Central memory CD8-positive, alpha-beta T cell (primary cell): ENCODE results near the gene AHDC1.
"Not testable (repeated sequence)": the region's sequence is repeated elsewhere in the genome, so short reads cannot be mapped to it uniquely, and the experiment has no call there.

Experiments used
- ATAC-seq: fragments of 150-1000 bp; cut with Tn5 transposase; replicated peaks from 2 replicates; pipeline ENCODE4 v1.10.0; 2022; ENCODE audit warnings: mild to moderate bottlenecking, moderate FRiP score, moderate number of reproducible peaks; ENCODE audit not compliant: poor library complexity, severe bottlenecking; ENCODE audit errors: extremely low read depth
- DNase-seq, 2 donors: peaks; one replicate each; pipeline ENCODE4 v3.0.0; 2021; ENCODE audit warnings: low spot score in 2 of 2
- H3K27ac Mint-ChIP-seq: one replicate; pipeline ENCODE4 v1.8.0; 2022; ENCODE audit warnings: low read depth, mild to moderate bottlenecking, moderate library complexity, mixed read lengths
- H3K27me3 Mint-ChIP-seq: one replicate; pipeline ENCODE4 v1.8.0; 2022; ENCODE audit warnings: mixed read lengths
- H3K36me3 Mint-ChIP-seq: one replicate; pipeline ENCODE4 v1.8.0; 2022; ENCODE audit warnings: mild to moderate bottlenecking, moderate library complexity, mixed read lengths; ENCODE audit not compliant: insufficient read depth
- H3K4me1 Mint-ChIP-seq: one replicate; pipeline ENCODE4 v1.8.0; 2022; ENCODE audit warnings: mixed read lengths
- H3K4me3 Mint-ChIP-seq: one replicate; pipeline ENCODE4 v1.8.0; 2022; ENCODE audit warnings: mild to moderate bottlenecking, moderate library complexity, mixed read lengths
- H3K9me3 Mint-ChIP-seq: one replicate; pipeline ENCODE4 v1.8.0; 2022; ENCODE audit warnings: mixed read lengths

The AHDC1 gene

GRCh38 chr1:27513528-27513927, 90.4 kb downstream of the AHDC1 start:
- peaks cover 2% of the 10 kb centered on the region for H3K36me3 Mint-ChIP-seq
- no peak overlapping the region for H3K4me3 Mint-ChIP-seq
- no peaks in the 10 kb centered on the region for H3K9me3 Mint-ChIP-seq

GRCh38 chr1:27509127-27510080, 94.5 kb downstream of the AHDC1 start:
- H3K36me3 Mint-ChIP-seq, result peaks cover 2% of the 10 kb centered on the region
- H3K4me3 Mint-ChIP-seq, result no peak overlapping the region
- no peaks in the 10 kb centered on the region for H3K9me3 Mint-ChIP-seq
- no peaks in the 10 kb centered on the region for H3K27me3 Mint-ChIP-seq
- DNase-seq (no peak), ATAC-seq (no peak)
- H3K4me1 Mint-ChIP-seq, result peaks cover 5% of the 10 kb centered on the region
- H3K27ac Mint-ChIP-seq, result no peak overlapping the region

More at GRCh38 chr1:27513528-27513927, 90.4 kb downstream of the AHDC1 start:
- no peak overlapping the region for H3K27ac Mint-ChIP-seq
- H3K27me3 Mint-ChIP-seq, result no peaks in the 10 kb centered on the region
- ATAC-seq (no peak), DNase-seq (no peak)
- H3K4me1 Mint-ChIP-seq, result peaks cover 5% of the 10 kb centered on the region

- no peak for ATAC-seq
- H3K36me3 Mint-ChIP-seq, result peaks cover 2% of the 10 kb centered on the region
- no peaks in the 10 kb centered on the region for H3K4me1 Mint-ChIP-seq
- no peak overlapping the region for H3K27ac Mint-ChIP-seq
- DNase-seq, result no peak
- no peaks in the 10 kb centered on the region for H3K9me3 Mint-ChIP-seq
- H3K27me3 Mint-ChIP-seq, result no peaks in the 10 kb centered on the region
- H3K4me3 Mint-ChIP-seq, result no peak overlapping the region
These were observed 95.8 kb downstream of the AHDC1 start for GRCh38 chr1:27507960-27508665.

GRCh38 chr1:27506703-27507102, 97.2 kb downstream of the AHDC1 start:
- H3K36me3 Mint-ChIP-seq, result peaks cover 2% of the 10 kb centered on the region
- H3K27me3 Mint-ChIP-seq, result no peaks in the 10 kb centered on the region
- no peak for ATAC-seq
- H3K9me3 Mint-ChIP-seq, result no peaks in the 10 kb centered on the region
- DNase-seq, result no peak
- no peak overlapping the region for H3K27ac Mint-ChIP-seq
- H3K4me3 Mint-ChIP-seq, result no peak overlapping the region
- H3K4me1 Mint-ChIP-seq, result no peaks in the 10 kb centered on the region

- Mint-ChIP-seq H3K27ac (no peak overlapping the region), H3K36me3 (no peaks in the 10 kb centered on the region), H3K9me3 (no peaks in the 10 kb centered on the region), H3K27me3 (no peaks in the 10 kb centered on the region), H3K4me1 (no peaks in the 10 kb centered on the region), H3K4me3 (no peak overlapping the region)
- no peak for DNase-seq
- ATAC-seq, result no peak
These were observed 98.6 kb downstream of the AHDC1 start for GRCh38 chr1:27505420-27505680.

GRCh38 chr1:27504588-27505419, 99.1 kb downstream of the AHDC1 start:
- no peaks in the 10 kb centered on the region for H3K4me1 Mint-ChIP-seq
- H3K36me3 Mint-ChIP-seq, result no peaks in the 10 kb centered on the region
- H3K4me3 Mint-ChIP-seq, result no peak overlapping the region
- ATAC-seq (no peak), DNase-seq (no peak)
- H3K27me3 Mint-ChIP-seq, result no peaks in the 10 kb centered on the region
- H3K27ac Mint-ChIP-seq, result no peak overlapping the region
- H3K9me3 Mint-ChIP-seq, result no peaks in the 10 kb centered on the region

- no peak for ATAC-seq
- Mint-ChIP-seq H3K4me1 (no peaks in the 10 kb centered on the region), H3K36me3 (no peaks in the 10 kb centered on the region), H3K9me3 (no peaks in the 10 kb centered on the region), H3K27me3 (peaks cover 4% of the 10 kb centered on the region), H3K4me3 (no peak overlapping the region), H3K27ac (no peak overlapping the region)
- no peak for DNase-seq
These were observed 99.9 kb downstream of the AHDC1 start for GRCh38 chr1:27503844-27504587.

GRCh38 chr1:27503033-27503432, 100.9 kb downstream of the AHDC1 start:
- Mint-ChIP-seq H3K36me3 (no peaks in the 10 kb centered on the region), H3K4me3 (no peak overlapping the region), H3K9me3 (no peaks in the 10 kb centered on the region), H3K27ac (no peak overlapping the region), H3K4me1 (no peaks in the 10 kb centered on the region), H3K27me3 (peaks cover 10% of the 10 kb centered on the region)
- DNase-seq (no peak), ATAC-seq (no peak)

- peaks cover 16% of the 10 kb centered on the region for H3K27me3 Mint-ChIP-seq
- not testable (repeated sequence) for H3K4me1 Mint-ChIP-seq, DNase-seq, H3K4me3 Mint-ChIP-seq, ATAC-seq, H3K9me3 Mint-ChIP-seq, H3K36me3 Mint-ChIP-seq, H3K27ac Mint-ChIP-seq
These were observed 102.8 kb downstream of the AHDC1 start for GRCh38 chr1:27501159-27501558.

GRCh38 chr1:27499142-27499541, 104.8 kb downstream of the AHDC1 start:
- ATAC-seq (no peak), DNase-seq (no peak)
- H3K36me3 Mint-ChIP-seq, result no peaks in the 10 kb centered on the region
- H3K9me3 Mint-ChIP-seq, result no peaks in the 10 kb centered on the region
- no peaks in the 10 kb centered on the region for H3K4me1 Mint-ChIP-seq
- H3K4me3 Mint-ChIP-seq, result no peak overlapping the region
- H3K27me3 Mint-ChIP-seq, result peaks cover 16% of the 10 kb centered on the region
- H3K27ac Mint-ChIP-seq, result no peak overlapping the region

- no peak overlapping the region for H3K4me3 Mint-ChIP-seq
- H3K27me3 Mint-ChIP-seq, result peaks cover 16% of the 10 kb centered on the region
- no peaks in the 10 kb centered on the region for H3K4me1 Mint-ChIP-seq
- no peaks in the 10 kb centered on the region for H3K9me3 Mint-ChIP-seq
- DNase-seq (no peak), ATAC-seq (no peak)
- no peaks in the 10 kb centered on the region for H3K36me3 Mint-ChIP-seq
- H3K27ac Mint-ChIP-seq, result no peak overlapping the region
These were observed 107.3 kb downstream of the AHDC1 start for GRCh38 chr1:27496604-27497155.

- no peak overlapping the region for H3K4me3 Mint-ChIP-seq
- ATAC-seq (no peak), DNase-seq (no peak)
- no peak overlapping the region for H3K27ac Mint-ChIP-seq
- H3K27me3 Mint-ChIP-seq, result peaks cover 7% of the 10 kb centered on the region
- peaks cover 16% of the 10 kb centered on the region for H3K36me3 Mint-ChIP-seq
- H3K9me3 Mint-ChIP-seq, result no peaks in the 10 kb centered on the region
- peaks cover 18% of the 10 kb centered on the region for H3K4me1 Mint-ChIP-seq
These were observed 111.1 kb downstream of the AHDC1 start for GRCh38 chr1:27492796-27493195.
